CD8-positive, alpha-beta memory T cell (primary cell): ENCODE data around the gene CWF19L2. TPM values are rescaled to one million over a fixed set of nuclear protein-coding genes. Genes with fewer than 3 reads are reported as not detected.

ENCODE experiments used
- CTCF ChIA-PET: fragments of 350-600 bp; sonication (Branson Sonifier 250); formaldehyde crosslinking; loops from one replicate; lab custom pipeline; 2021; ENCODE audit warnings: antibody characterized with exemption; lab: Charles Lee
- POLR2A ChIA-PET: fragments of 350-600 bp; sonication (Branson Sonifier 250); formaldehyde crosslinking; loops from one replicate; lab custom pipeline; 2021; ENCODE audit warnings: antibody characterized with exemption; lab: Charles Lee
- DNase-seq, 5 donors: peaks; one replicate each; pipeline versions ENCODE4 v3.0.0 to v3.0.0-alpha.2; 2020 to 2022; ENCODE audit warnings: mixed read lengths in 1 of 5
- H3K27ac ChIP-seq: one replicate; pipeline ENCODE4 v1.7.0; 2013; ENCODE audit warnings: low read depth, mild to moderate bottlenecking, low read length, moderate library complexity
- H3K27me3 ChIP-seq: 2 replicates; pipeline ENCODE4 v1.7.0; 2013; ENCODE audit warnings: low read length, mild to moderate bottlenecking; ENCODE audit not compliant: insufficient read depth, poor library complexity, severe bottlenecking
- H3K36me3 ChIP-seq: 2 replicates; pipeline ENCODE4 v1.7.0; 2013; ENCODE audit warnings: mild to moderate bottlenecking, low read length, moderate library complexity; ENCODE audit not compliant: insufficient read depth
- H3K4me1 ChIP-seq: 2 replicates; pipeline ENCODE4 v1.7.0; 2013; ENCODE audit warnings: mild to moderate bottlenecking, low read length, moderate library complexity; ENCODE audit not compliant: insufficient read depth
- H3K4me3 ChIP-seq: 2 replicates; pipeline ENCODE4 v1.7.0; 2013; ENCODE audit warnings: mild to moderate bottlenecking, low read length
- H3K9me3 ChIP-seq: 2 replicates; pipeline ENCODE4 v1.7.0; 2013; ENCODE audit warnings: mild to moderate bottlenecking, low read length
- H3K27ac Mint-ChIP-seq, 8 donors: one replicate each; pipeline ENCODE4 v1.8.0; 2020 to 2021; ENCODE audit warnings: mixed read lengths in 8 of 8, mild to moderate bottlenecking in 6 of 8, inconsistent platforms in 3 of 8, moderate library complexity in 3 of 8
- H3K27me3 Mint-ChIP-seq, 2 donors: one replicate each; pipeline ENCODE4 v1.8.0; 2020 to 2021; ENCODE audit warnings: mixed read lengths in 2 of 2, mild to moderate bottlenecking in 1 of 2, moderate library complexity in 1 of 2
- H3K36me3 Mint-ChIP-seq, 3 donors: one replicate each; pipeline ENCODE4 v1.8.0; 2020 to 2021; ENCODE audit warnings: mixed read lengths in 3 of 3, inconsistent platforms in 1 of 3, mild to moderate bottlenecking in 1 of 3
- H3K4me1 Mint-ChIP-seq, 3 donors: one replicate each; pipeline ENCODE4 v1.8.0; 2020 to 2021; ENCODE audit warnings: mixed read lengths in 3 of 3, inconsistent platforms in 1 of 3, mild to moderate bottlenecking in 1 of 3
- H3K4me3 Mint-ChIP-seq, 7 donors: one replicate each; pipeline ENCODE4 v1.8.0; 2020 to 2021; ENCODE audit warnings: mixed read lengths in 7 of 7, mild to moderate bottlenecking in 6 of 7, moderate library complexity in 4 of 7, inconsistent platforms in 2 of 7
- H3K9me3 Mint-ChIP-seq, 5 donors: one replicate each; pipeline ENCODE4 v1.8.0; 2020 to 2022; ENCODE audit warnings: mixed read lengths in 5 of 5, mild to moderate bottlenecking in 3 of 5, moderate library complexity in 2 of 5, inconsistent platforms in 1 of 5
- polyA plus RNA-seq: library from polyadenylated mRNA; unstranded; fragments of 300-500 nt; fragmentation: Illumina TruSeq; gene quantifications from one replicate; pipeline ENCODE4 v1.2.3, GENCODE V29; 2021
- total RNA-seq, 2 experiments: library from RNA; stranded (reverse); gene quantifications; one replicate each; pipeline ENCODE4 v1.2.3, GENCODE V29; 2021

The CWF19L2 gene
- total and polyA plus RNA-seq, 3 experiments from 2014 or later: 8.0 to 16.5 (median 15.7) TPM

DNA sequence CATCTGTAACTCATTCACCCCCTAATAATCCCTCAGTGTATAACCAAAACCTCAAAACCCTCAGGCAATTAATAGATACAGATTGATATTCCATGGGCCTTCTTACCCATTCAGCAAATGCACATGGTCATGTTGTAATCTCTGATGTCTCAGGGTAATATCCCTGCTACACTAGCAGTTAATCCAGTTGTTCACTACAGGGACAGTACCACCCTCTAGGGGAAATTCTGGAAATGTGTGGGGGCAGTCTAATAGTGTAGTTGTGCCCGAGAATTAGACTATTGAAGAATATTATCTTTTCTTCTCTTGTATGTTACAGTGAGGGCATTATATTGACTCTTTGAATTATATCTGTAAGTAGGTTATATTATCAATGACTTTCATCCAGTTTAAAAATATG, 175.4 kb downstream of the CWF19L2 start:
- POLR2A ChIA-PET: no interaction called here
- H3K9me3 Mint-ChIP-seq: peaks cover 28 to 41% (median 36%) of the 10 kb centered on the region in 5 donors
- H3K9me3 ChIP-seq: peaks cover 10% of the 10 kb centered on the region

More for the DNA sequence above, 175.4 kb downstream of the CWF19L2 start:
- CTCF ChIA-PET: no interaction called here
- no peaks in the 10 kb centered on the region for H3K4me1 Mint-ChIP-seq
- no peak overlapping the region for H3K27ac Mint-ChIP-seq
- Histone ChIP-seq H3K36me3 (no peaks in the 10 kb centered on the region), H3K4me1 (no peaks in the 10 kb centered on the region), H3K4me3 (no peak overlapping the region), H3K27me3 (no peaks in the 10 kb centered on the region), H3K27ac (no peak overlapping the region)
- no peak for DNase-seq
- H3K36me3 Mint-ChIP-seq: peaks cover 0 to 12% (median 2%) of the 10 kb centered on the region in 3 donors
- H3K27me3 Mint-ChIP-seq: no peaks in the 10 kb centered on the region
- no peak overlapping the region for H3K4me3 Mint-ChIP-seq

Other genes with a start within 250 kb of the CWF19L2 start
- gene ALKBH8, start 107.9 kb upstream of the CWF19L2 start, total RNA-seq: 10 to 100 TPM; 19.0 to 19.8 TPM
- gene ALKBH8, start 107.9 kb upstream of the CWF19L2 start, polyA plus RNA-seq: 8.3 TPM
- gene ELMOD1, start 133.3 kb upstream of the CWF19L2 start, total RNA-seq: not detected
- not detected for gene ELMOD1, start 133.3 kb upstream of the CWF19L2 start, polyA plus RNA-seq